GM20000 (cell line): ENCODE results near the gene SLC31A1.
"Not testable (repeated sequence)": the region's sequence is repeated elsewhere in the genome, so short reads cannot be mapped to it uniquely, and the experiment has no call there.

ENCODE experiments used
- DNase-seq: peaks from one replicate; pipeline ENCODE4 v3.0.0; 2012; ENCODE audit warnings: low spot score
- CTCF ChIP-seq: IDR thresholded peaks from 2 replicates; pipeline ENCODE4 v1.5.1; 2012; ENCODE audit warnings: mild to moderate bottlenecking, control low read depth; ENCODE audit errors: extremely low read depth, missing control alignments

The SLC31A1 gene

DNA sequence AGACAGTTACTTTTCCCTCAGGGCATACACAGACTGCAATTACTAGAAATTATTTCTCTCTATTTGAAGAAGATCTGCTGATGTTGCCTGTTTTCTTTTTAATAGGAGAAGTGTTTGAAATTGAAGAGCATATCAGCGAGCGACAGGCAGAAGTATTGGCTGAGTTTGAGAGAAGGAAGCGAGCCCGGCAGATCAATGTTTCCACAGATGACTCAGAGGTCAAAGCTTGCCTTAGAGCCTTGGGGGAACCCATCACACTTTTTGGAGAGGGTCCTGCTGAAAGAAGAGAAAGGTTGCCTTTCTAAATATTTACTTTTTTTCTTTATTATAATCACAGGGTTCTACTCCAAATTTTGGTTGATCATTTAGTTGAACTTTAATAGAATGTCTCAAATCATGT, 57.5 kb downstream of the SLC31A1 start:
- TF ChIP-seq CTCF: no peak
- no peak for DNase-seq

DNA sequence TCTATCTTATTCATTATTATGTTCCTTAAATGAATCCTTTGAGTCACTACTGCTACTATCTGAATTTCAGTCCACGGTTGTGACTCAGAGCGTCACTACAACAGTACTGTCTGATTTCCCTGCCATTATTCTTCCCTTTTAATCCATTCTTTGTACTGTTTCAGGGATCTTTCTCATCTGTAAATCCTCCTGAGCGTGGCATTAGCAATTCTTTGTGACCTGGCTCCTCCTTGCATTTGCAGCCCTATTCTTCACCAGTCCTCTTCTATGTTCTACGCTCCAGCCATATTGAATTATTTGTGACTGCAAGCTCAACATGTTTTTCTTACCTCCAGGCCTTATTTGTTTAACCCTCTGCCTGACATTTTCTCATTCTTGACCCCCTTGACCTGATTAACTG, 60.0 kb downstream of the SLC31A1 start:
- TF ChIP-seq CTCF: no peak
- DNase-seq: no peak

DNA sequence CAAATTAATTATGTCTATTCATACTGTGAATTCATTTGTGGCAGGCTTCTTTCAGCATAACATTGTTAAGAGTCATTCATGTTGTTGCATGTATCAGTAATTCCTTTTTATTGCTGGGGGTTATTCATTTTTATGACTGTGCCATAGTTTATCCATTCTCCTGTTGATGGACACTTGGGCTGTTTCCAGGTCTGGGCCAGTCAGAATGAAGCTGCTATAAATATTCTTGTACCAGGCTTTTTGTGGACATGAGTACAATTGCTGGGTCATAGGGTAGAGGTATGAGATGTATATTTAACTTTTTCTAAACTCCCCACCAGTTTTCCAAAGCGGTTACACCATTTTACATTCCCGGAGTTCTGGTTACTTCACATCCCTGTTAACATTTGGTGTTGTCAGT, 67.7 kb downstream of the SLC31A1 start:
- DNase-seq: no peak
- TF ChIP-seq CTCF: no peak

GRCh38 chr9:113290052-113290607, 68.8 kb downstream of the SLC31A1 start:
- no peak for TF ChIP-seq CTCF
- DNase-seq: no peak

DNA sequence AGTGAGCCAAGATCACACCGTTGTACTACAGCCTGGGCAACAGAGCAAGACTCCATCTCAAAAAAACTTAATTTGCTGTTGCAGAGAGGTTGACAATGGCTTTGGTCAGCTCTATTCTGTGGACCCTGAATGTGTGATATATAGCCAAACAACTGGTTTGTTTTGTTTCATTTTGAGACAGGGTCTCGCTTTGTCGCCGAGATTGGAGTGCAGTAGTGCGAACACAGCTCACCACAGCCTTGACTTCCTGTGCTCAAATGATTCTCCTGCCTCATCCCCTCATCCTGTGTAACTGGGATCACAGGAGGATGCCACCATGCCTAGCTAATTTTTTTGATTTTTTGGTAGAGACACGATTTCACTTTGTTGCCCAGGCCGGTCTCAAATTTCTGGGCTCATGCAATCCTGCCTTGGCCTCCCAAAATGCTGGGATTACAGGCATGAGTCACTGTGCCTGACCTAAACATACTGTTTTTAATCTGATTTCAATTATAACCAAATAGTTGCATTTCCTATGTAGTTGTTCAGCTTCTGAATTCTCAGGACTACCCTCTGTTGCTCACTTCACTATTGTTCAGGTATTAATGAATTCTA, 72.0 kb downstream of the SLC31A1 start:
- no peak for TF ChIP-seq CTCF
- DNase-seq: no peak

GRCh38 chr9:113296247-113296646, 74.9 kb downstream of the SLC31A1 start:
- not testable (repeated sequence) for DNase-seq

GRCh38 chr9:113296796-113297558, 75.6 kb downstream of the SLC31A1 start:
- no peak for TF ChIP-seq CTCF
- no peak for DNase-seq

DNA sequence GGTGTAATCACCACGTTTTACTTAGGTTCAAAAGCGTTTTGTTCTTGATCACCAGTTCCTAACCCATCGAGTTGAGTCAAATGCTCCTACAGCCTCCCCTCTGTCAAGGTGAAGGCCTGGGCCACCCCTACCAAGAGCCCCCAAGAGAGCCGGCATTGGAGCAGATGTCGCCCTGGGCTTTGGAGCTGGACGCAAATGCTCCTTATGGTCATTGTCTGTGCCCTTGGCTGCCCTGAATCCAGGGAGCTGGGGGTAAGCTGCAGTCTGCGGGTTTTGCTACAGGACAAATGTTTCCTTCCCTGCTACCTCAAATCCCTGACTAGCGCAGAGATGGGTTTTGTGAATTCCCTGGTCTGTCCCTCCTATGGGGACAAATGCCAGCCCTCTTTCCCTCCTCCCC, 77.0 kb downstream of the SLC31A1 start:
- no peak for TF ChIP-seq CTCF
- DNase-seq: no peak
